Peyer's patch (tissue), 4 donors: ENCODE data around the gene ARMC8.
"Not testable (repeated sequence)": the region's sequence is repeated elsewhere in the genome, so short reads cannot be mapped to it uniquely, and the experiment has no call there.

Experiments used
- POLR2A ChIP-seq, 2 donors: fragments of 450-650 bp; IDR thresholded peaks; one replicate each; pipeline ENCODE4 v1.5.1; 2017; ENCODE audit warnings: antibody characterized with exemption in 2 of 2, mild to moderate bottlenecking in 2 of 2, moderate library complexity in 2 of 2
- TF ChIP-seq, protein P1 (sequence below), 6 experiments: fragments of 450-650 bp in 4 of 6; fragments of 200-600 bp in 2 of 6; sonication (generic) in 1 of 6; IDR thresholded peaks; one replicate each; pipeline ENCODE4 v1.5.1; 2017 to 2019; ENCODE audit warnings: antibody characterized with exemption in 6 of 6, mild to moderate bottlenecking in 3 of 6, moderate library complexity in 1 of 6

DNA sequence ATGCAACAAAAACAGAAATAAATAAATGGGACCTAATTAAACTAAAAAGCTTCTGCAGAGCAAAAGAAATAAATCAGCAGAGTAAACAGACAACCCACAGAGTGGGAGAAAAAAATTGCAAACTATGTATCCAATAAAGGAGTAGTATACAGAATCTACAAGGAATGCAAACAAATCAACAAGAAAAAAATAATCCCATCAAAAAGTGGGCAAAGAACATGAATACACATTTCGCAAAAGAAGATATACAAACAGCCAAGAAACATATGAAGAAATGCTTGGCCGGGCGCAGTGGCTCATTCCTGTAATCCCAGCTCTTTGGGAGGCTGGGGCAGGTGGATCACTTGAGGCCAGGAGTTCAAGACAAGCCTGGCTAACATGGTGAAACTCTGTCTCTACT lies 44.9 kb upstream of the ARMC8 start:
- not testable (repeated sequence) for TF ChIP-seq POLR2A (IDR thresholded peaks at IDR 0.05)
- TF ChIP-seq, protein P1, sequence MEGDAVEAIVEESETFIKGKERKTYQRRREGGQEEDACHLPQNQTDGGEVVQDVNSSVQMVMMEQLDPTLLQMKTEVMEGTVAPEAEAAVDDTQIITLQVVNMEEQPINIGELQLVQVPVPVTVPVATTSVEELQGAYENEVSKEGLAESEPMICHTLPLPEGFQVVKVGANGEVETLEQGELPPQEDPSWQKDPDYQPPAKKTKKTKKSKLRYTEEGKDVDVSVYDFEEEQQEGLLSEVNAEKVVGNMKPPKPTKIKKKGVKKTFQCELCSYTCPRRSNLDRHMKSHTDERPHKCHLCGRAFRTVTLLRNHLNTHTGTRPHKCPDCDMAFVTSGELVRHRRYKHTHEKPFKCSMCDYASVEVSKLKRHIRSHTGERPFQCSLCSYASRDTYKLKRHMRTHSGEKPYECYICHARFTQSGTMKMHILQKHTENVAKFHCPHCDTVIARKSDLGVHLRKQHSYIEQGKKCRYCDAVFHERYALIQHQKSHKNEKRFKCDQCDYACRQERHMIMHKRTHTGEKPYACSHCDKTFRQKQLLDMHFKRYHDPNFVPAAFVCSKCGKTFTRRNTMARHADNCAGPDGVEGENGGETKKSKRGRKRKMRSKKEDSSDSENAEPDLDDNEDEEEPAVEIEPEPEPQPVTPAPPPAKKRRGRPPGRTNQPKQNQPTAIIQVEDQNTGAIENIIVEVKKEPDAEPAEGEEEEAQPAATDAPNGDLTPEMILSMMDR (IDR thresholded peaks at IDR 0.05) = not testable (repeated sequence)
